SK-N-SH (cell line): Measurements from ENCODE around the gene LCMT1. TPM values are rescaled to one million over a fixed set of nuclear protein-coding genes. Genes with fewer than 3 reads are reported as not detected.

Source experiments
- CTCF ChIA-PET: fragments of 300-600, 350-600 bp; formaldehyde crosslinking; extraction: SDS; loops from one replicate; lab custom pipeline; 2021; lab: Yijun Ruan, JAX
- POLR2A ChIA-PET: fragments of 350-600 bp; sonication (Branson Sonifier 250); formaldehyde crosslinking; extraction: SDS; loops from one replicate; lab custom pipeline; 2020; ENCODE audit warnings: antibody characterized with exemption, inconsistent platforms; lab: Yijun Ruan, JAX
- DNase-seq: peaks from one replicate; pipeline ENCODE4 v3.0.0; 2012
- H2AFZ ChIP-seq: fragments of 200-600 bp; sonication (generic); 2 replicates; pipeline ENCODE4 v1.8.1; 2016; ENCODE audit warnings: antibody characterized with exemption, mild to moderate bottlenecking, low read depth
- H3F3A ChIP-seq: fragments of 200-600 bp; sonication (generic); replicated peaks from 2 replicates; pipeline ENCODE3; 2016; ENCODE audit warnings: antibody characterized with exemption, mild to moderate bottlenecking; ENCODE audit not compliant: insufficient read depth
- H3K27ac ChIP-seq, 2 experiments: fragments of 200-500 bp in 1 of 2; fragments of 200-600 bp in 1 of 2; sonication (Bioruptor generic) in 1 of 2; sonication (generic), shearing (Covaris generic) in 1 of 2; 2 replicates each; pipeline versions ENCODE4 v1.5.1 to v1.6.1; 2014 to 2016; ENCODE audit warnings: low read depth in 2 of 2, inconsistent platforms in 1 of 2, low read length in 1 of 2, mild to moderate bottlenecking in 1 of 2, mixed read lengths in 1 of 2
- H3K27me3 ChIP-seq: fragments of 200-600 bp; sonication (generic), shearing (Covaris generic); 2 replicates; pipeline ENCODE4 v1.6.1; 2016; ENCODE audit warnings: mixed run types; ENCODE audit not compliant: insufficient read depth
- H3K36me3 ChIP-seq, 2 experiments: fragments of 200-500 bp in 1 of 2; fragments of 200-600 bp in 1 of 2; sonication (Bioruptor generic) in 1 of 2; sonication (generic) in 1 of 2; replicated peaks in 1 of 2; 2 replicates each; pipeline versions ENCODE3 to v1.5.1; 2014 to 2016; ENCODE audit warnings: low read length in 1 of 2, mild to moderate bottlenecking in 1 of 2; ENCODE audit not compliant: insufficient read depth in 2 of 2, control insufficient read depth in 1 of 2
- H3K4me1 ChIP-seq, 2 experiments: fragments of 200-500 bp in 1 of 2; fragments of 200-600 bp in 1 of 2; sonication (Bioruptor generic) in 1 of 2; sonication (generic), shearing (Covaris generic) in 1 of 2; 2 replicates each; pipeline versions ENCODE4 v1.5.1 to v1.6.1; 2014 to 2016; ENCODE audit warnings: low read depth in 1 of 2, low read length in 1 of 2, mixed run types in 1 of 2; ENCODE audit not compliant: insufficient read depth in 2 of 2, control insufficient read depth in 1 of 2
- H3K4me2 ChIP-seq: fragments of 200-600 bp; sonication (generic), shearing (Covaris generic); 2 replicates; pipeline ENCODE4 v1.6.1; 2017; ENCODE audit warnings: mixed run types
- H3K4me3 ChIP-seq, 2 experiments: fragments of 200-500 bp in 1 of 2; fragments of 200-600 bp in 1 of 2; sonication (Bioruptor generic) in 1 of 2; sonication (generic), shearing (Covaris generic) in 1 of 2; 2 replicates each; pipeline versions ENCODE4 v1.5.1 to v1.8.1; 2014 to 2016; ENCODE audit warnings: low read depth in 2 of 2, inconsistent platforms in 1 of 2, low read length in 1 of 2, mild to moderate bottlenecking in 1 of 2, mixed read lengths in 1 of 2, moderate library complexity in 1 of 2
- H3K79me2 ChIP-seq: fragments of 200-600 bp; sonication (generic); 2 replicates; pipeline ENCODE4 v1.8.1; 2017; ENCODE audit warnings: mild to moderate bottlenecking; ENCODE audit not compliant: insufficient read depth
- H3K9ac ChIP-seq: fragments of 200-600 bp; sonication (generic); 2 replicates; pipeline ENCODE4 v1.6.1; 2017; ENCODE audit warnings: mixed run types
- H3K9me2 ChIP-seq: fragments of 200-600 bp; sonication (generic); 2 replicates; pipeline ENCODE4 v1.6.1; 2017; ENCODE audit warnings: mixed run types
- H3K9me3 ChIP-seq: fragments of 200-600 bp; sonication (generic); 2 replicates; pipeline ENCODE4 v1.6.1; 2017; ENCODE audit warnings: mixed run types, mild to moderate bottlenecking, moderate library complexity
- H4K20me1 ChIP-seq: fragments of 200-600 bp; sonication (generic); 2 replicates; pipeline ENCODE4 v1.6.1; 2017; ENCODE audit warnings: mild to moderate bottlenecking, mixed run types; ENCODE audit not compliant: insufficient read depth
- EZH2phosphoT487 ChIP-seq: fragments of 200-600 bp; sonication (generic); IDR thresholded peaks from 2 replicates; pipeline ENCODE4 v1.6.1; 2017; ENCODE audit warnings: low read depth, mixed run types, mild to moderate bottlenecking, antibody characterized with exemption, moderate library complexity, borderline replicate concordance
- FOSL2 ChIP-seq: IDR thresholded peaks from 2 replicates; pipeline ENCODE4 v1.4.0; 2012; ENCODE audit warnings: low read depth, mild to moderate bottlenecking, moderate library complexity, borderline replicate concordance
- FOXJ3 ChIP-seq: sonication (generic); formaldehyde crosslinking; IDR thresholded peaks from 2 replicates; pipeline ENCODE4 v1.5.1; 2020; ENCODE audit warnings: mild to moderate bottlenecking, missing genetic modification reagents
- NFIC ChIP-seq: IDR thresholded peaks from 2 replicates; pipeline ENCODE4 v1.4.0; 2012; ENCODE audit warnings: borderline replicate concordance
- NRF1 ChIP-seq: IDR thresholded peaks from 2 replicates; pipeline ENCODE4 v1.6.1; 2012; ENCODE audit warnings: low read depth, mild to moderate bottlenecking, low read length
- POLR2AphosphoS5 ChIP-seq: IDR thresholded peaks from 2 replicates; pipeline ENCODE4 v1.6.1; 2012; ENCODE audit warnings: low read depth, low read length
- RAD21 ChIP-seq: IDR thresholded peaks from 2 replicates; pipeline ENCODE4 v1.6.1; 2012; ENCODE audit warnings: mild to moderate bottlenecking, low read length
- RFX5 ChIP-seq: IDR thresholded peaks from 2 replicates; pipeline ENCODE4 v1.6.1; 2012; ENCODE audit warnings: mild to moderate bottlenecking, improper control_type of control experiment, low read length
- RXRA ChIP-seq: IDR thresholded peaks from 2 replicates; pipeline ENCODE4 v1.4.0; 2012; ENCODE audit warnings: low read depth, mild to moderate bottlenecking, borderline replicate concordance
- TAF1 ChIP-seq: IDR thresholded peaks from 2 replicates; pipeline ENCODE4 v1.6.1; 2012; ENCODE audit warnings: low read depth, mild to moderate bottlenecking, low read length, moderate library complexity, borderline replicate concordance
- TEAD4 ChIP-seq: IDR thresholded peaks from 2 replicates; pipeline ENCODE4 v1.4.0; 2012; ENCODE audit warnings: mild to moderate bottlenecking, borderline replicate concordance; ENCODE audit not compliant: insufficient read depth
- WGBS: methylation state at CpG from one replicate; pipeline ENCODE4 v1.1.6; 2017; ENCODE audit warnings: low lambda C conversion rate; 5-methylcytosine and 5-hydroxymethylcytosine counted together
- polyA plus RNA-seq, 3 experiments: library from polyadenylated mRNA; depleted of rRNA; stranded (reverse); fragments of >200 nt; gene quantifications; 2 replicates each; pipeline ENCODE4 v1.2.3, GENCODE V29; 2012
- TF ChIP-seq, protein P1 (sequence below): IDR thresholded peaks from 2 replicates; pipeline ENCODE4 v1.4.0; 2012; ENCODE audit warnings: low read depth, borderline replicate concordance
- TF ChIP-seq, protein P2 (sequence below): IDR thresholded peaks from 2 replicates; pipeline ENCODE4; 2012
- TF ChIP-seq, protein P3 (sequence below): IDR thresholded peaks from 2 replicates; pipeline ENCODE4 v1.6.1; 2012; ENCODE audit warnings: mild to moderate bottlenecking, low read depth, low read length, moderate library complexity
- TF ChIP-seq, protein P4 (sequence below): IDR thresholded peaks from 2 replicates; pipeline ENCODE4 v1.4.0; 2012; ENCODE audit warnings: low read depth

Gene LCMT1
- polyA plus RNA-seq, 1 of the 3 experiments (the other 2 are of a cell fraction) = 29.8 TPM

DNA sequence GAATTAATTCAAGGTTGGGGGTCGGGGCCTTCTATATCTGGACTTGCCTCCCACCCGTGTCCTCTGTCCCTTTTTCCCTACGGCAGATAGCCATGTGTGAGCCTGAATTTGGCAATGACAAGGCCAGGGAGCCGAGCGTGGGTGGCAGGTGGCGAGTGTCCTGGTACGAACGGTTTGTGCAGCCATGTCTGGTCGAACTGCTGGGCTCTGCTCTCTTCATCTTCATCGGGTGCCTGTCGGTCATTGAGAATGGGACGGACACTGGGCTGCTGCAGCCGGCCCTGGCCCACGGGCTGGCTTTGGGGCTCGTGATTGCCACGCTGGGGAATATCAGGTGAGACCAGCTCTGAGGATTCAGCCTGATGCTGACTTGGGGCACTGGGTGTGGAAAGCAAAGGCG lies 105.6 kb downstream of the LCMT1 start (continued):
- TF ChIP-seq FOXJ3 = no peak
- TF ChIP-seq, protein P1, sequence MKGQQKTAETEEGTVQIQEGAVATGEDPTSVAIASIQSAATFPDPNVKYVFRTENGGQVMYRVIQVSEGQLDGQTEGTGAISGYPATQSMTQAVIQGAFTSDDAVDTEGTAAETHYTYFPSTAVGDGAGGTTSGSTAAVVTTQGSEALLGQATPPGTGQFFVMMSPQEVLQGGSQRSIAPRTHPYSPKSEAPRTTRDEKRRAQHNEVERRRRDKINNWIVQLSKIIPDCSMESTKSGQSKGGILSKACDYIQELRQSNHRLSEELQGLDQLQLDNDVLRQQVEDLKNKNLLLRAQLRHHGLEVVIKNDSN = no peak

DNA sequence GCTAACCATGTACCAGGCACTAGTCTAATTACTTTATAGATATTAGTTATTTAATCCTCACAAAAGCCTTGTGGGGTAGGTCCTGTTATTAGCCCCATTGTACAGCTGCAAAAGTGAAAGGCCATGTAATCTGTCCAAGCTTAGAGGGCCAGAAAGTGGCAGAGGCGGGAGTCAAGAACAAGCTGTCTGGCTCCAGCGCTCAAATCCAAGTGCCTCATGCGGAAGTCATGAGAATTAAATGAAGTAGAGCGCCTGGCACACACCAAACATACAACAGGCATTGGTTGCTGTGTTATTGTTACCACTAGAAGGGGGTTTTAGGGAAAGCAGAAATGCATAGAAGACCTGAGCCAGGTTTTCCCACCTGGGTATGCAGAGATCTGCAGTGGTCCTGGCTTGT lies 106.4 kb downstream of the LCMT1 start:
- Histone ChIP-seq H3K4me2 (no peak overlapping the region), H3K9ac (no peak overlapping the region), H3K27me3 (peaks cover 5% of the 10 kb centered on the region), H3K4me1 (no peaks in the 10 kb centered on the region), H2AFZ (no peak overlapping the region), H3K27ac (no peak overlapping the region), H3K9me2 (no peaks in the 10 kb centered on the region), H3K79me2 (no peaks in the 10 kb centered on the region), H3K36me3 (no peaks in the 10 kb centered on the region), H4K20me1 (no peaks in the 10 kb centered on the region), H3K9me3 (no peaks in the 10 kb centered on the region), H3F3A (no peaks in the 10 kb centered on the region)
- ChIA-PET POLR2A (no interaction called here), CTCF (interaction anchor here (0.5 to 1.3 kb wide), 2 partner anchors 14 to 16 kb away, joined by 3 to 4 read pairs; no protein-coding TSS in a partner anchor)
- DNase-seq = no peak
- 96% methylated on average over 4 of the region's 4 CpGs for WGBS
- TF ChIP-seq, protein P2, sequence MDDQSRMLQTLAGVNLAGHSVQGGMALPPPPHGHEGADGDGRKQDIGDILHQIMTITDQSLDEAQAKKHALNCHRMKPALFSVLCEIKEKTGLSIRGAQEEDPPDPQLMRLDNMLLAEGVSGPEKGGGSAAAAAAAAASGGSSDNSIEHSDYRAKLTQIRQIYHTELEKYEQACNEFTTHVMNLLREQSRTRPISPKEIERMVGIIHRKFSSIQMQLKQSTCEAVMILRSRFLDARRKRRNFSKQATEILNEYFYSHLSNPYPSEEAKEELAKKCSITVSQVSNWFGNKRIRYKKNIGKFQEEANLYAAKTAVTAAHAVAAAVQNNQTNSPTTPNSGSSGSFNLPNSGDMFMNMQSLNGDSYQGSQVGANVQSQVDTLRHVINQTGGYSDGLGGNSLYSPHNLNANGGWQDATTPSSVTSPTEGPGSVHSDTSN = no peak
- TF ChIP-seq RAD21 (no peak), FOSL2 (no peak), POLR2AphosphoS5 (no peak), RFX5 (no peak), TEAD4 (no peak), RXRA (no peak), TAF1 (no peak), EZH2phosphoT487 (no peak), NRF1 (no peak), NFIC (no peak)
- TF ChIP-seq, protein P3, sequence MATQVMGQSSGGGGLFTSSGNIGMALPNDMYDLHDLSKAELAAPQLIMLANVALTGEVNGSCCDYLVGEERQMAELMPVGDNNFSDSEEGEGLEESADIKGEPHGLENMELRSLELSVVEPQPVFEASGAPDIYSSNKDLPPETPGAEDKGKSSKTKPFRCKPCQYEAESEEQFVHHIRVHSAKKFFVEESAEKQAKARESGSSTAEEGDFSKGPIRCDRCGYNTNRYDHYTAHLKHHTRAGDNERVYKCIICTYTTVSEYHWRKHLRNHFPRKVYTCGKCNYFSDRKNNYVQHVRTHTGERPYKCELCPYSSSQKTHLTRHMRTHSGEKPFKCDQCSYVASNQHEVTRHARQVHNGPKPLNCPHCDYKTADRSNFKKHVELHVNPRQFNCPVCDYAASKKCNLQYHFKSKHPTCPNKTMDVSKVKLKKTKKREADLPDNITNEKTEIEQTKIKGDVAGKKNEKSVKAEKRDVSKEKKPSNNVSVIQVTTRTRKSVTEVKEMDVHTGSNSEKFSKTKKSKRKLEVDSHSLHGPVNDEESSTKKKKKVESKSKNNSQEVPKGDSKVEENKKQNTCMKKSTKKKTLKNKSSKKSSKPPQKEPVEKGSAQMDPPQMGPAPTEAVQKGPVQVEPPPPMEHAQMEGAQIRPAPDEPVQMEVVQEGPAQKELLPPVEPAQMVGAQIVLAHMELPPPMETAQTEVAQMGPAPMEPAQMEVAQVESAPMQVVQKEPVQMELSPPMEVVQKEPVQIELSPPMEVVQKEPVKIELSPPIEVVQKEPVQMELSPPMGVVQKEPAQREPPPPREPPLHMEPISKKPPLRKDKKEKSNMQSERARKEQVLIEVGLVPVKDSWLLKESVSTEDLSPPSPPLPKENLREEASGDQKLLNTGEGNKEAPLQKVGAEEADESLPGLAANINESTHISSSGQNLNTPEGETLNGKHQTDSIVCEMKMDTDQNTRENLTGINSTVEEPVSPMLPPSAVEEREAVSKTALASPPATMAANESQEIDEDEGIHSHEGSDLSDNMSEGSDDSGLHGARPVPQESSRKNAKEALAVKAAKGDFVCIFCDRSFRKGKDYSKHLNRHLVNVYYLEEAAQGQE = no peak
- TF ChIP-seq, protein P4, sequence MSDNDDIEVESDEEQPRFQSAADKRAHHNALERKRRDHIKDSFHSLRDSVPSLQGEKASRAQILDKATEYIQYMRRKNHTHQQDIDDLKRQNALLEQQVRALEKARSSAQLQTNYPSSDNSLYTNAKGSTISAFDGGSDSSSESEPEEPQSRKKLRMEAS = no peak
- TF ChIP-seq, all 33 proteins: peak for 0
- no peak overlapping the region for H3K4me3 ChIP-seq
